ENCODE data around the gene TXNRD2.
A peak's percentile ranks its signal among the peaks of the same experiment; 100 is the strongest.
"Not testable (repeated sequence)": the region's sequence is repeated elsewhere in the genome, so short reads cannot be mapped to it uniquely, and the experiment has no call there.

TXNRD2 gene

DNA sequence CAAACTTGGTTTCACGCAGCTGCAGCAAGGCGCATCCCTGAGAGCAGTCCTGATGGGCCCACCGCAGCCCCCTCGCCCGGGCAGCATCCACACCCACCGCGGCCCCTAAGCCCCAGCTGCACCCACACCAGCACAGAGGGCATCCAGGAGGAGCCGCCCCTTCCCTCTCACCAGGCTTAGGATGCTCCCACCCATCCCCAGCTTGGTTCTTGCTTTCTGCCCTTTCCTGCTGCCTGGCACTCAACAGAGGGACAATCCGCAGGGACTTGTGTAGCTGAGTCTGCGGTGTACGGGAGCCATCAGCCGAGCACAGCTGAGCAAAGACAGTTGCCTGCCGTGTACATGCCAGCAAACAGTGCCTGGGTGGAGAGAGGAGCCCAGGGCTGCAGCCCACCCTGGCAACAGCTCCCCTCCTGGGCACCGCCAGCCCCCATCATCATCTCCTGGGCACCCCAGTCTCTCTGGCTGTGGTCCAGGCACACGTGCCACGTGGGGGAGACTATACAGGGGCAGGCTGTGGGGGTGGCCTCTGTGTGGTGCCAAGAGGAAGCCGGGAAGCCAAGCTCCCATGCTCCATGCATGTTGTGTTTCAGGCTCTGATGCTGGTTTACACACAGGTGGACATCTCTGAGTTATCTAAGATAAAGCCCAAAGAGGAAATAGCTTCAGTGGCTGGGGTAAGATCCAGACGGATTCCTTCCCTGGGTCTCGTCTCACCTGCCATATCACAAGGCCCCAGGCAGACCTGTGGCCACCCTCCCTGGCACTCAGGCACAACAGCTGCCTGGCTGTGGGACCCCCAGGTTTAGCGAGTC, 50.9 kb downstream of the TXNRD2 start:
- DNase-seq (ENCODE audit: low spot score): no peak

GRCh38 chr22:19889951-19890350, 51.7 kb downstream of the TXNRD2 start:
- no peak for DNase-seq (ENCODE audit: low spot score)

DNA sequence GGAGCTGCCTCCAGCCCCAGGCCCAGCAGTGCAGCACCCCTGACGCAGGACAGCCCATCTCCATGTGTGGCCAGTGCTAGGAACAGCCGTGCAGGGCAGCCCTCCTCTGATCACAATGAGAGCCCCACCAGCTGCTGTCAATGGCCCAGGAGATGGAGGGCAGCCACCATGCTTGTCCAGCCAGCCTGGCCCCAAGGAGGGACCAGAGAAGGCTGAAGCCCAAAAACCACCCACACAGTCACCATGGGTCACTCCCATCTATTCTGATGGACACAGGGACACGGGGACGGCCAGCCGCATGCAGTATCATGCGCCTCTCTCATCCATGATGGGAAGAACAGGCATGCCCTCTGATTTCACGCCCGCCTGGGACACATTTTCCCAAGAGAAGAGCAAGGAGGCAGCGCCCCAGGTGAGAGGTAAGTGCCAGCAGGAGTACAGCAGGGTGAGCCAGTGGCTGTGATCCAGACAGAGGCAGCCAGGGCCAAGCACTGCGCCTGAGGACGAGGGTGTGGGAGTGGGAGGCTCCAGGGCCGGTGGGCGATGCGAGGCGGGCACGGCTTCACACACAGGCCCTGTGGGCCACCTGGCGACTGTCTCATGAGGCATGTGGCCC, 53.4 kb downstream of the TXNRD2 start:
- DNase-seq (ENCODE audit: low spot score): no peak

- DNase-seq (ENCODE audit: low spot score): no peak
These were observed 54.2 kb downstream of the TXNRD2 start for GRCh38 chr22:19887256-19887985.

DNA sequence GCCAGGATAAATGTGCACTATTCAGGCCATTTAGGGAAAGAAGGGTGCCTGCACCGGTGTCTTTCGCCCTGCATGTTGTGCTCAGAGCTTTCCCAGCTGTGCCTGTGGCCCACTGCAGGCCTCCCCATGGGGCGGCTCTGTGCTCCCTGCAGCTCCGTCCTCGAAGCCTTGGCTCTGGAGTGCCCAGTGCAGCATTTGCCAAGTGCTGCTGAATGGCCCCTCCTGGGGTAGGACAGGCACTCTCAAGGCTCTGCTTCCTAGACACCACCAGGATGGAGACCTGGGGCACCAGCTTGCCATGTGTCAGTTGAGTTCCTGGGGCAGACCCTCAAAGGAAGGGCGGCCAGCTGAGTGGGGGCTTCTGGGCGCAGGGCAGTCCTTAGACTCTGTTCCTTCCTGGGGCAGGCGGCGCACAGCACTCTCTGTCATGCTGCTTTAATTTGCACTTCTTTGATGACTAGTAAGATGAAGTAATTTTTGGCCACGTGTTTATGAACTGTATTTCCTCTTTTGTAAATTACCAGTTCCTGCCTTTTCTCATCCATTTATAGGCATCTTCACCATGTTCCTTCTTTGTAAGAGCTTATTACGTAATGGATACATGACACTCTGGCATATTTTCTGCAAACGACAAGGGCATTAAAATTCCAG, 54.9 kb downstream of the TXNRD2 start:
- no peak for DNase-seq (ENCODE audit: low spot score)

- DNase-seq (ENCODE audit: low spot score): no peak
These were observed 55.6 kb downstream of the TXNRD2 start for GRCh38 chr22:19885841-19886592.

GRCh38 chr22:19884954-19885751, 56.5 kb downstream of the TXNRD2 start:
- no peak for DNase-seq (ENCODE audit: low spot score)

GRCh38 chr22:19884161-19884953, 57.3 kb downstream of the TXNRD2 start:
- DNase-seq (ENCODE audit: low spot score): no peak

DNA sequence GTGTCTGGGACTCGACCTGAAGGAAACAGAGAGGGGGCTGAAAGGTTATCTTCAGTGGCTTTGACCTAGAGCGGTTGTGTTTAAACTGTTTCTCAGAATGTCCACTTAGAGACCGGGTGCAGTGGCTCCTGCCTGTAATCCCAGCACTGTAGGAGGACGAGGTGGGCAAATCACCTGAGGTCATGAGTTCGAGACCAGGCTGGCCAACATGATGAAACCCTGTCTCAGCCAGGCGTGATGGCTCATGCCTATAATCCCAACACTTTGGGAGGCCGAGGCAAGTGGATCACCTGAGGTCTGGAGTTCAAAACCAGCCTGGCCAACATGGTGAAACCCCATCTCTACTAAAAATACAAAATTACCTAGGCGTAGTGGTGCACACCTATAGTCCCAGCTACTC, 58.2 kb downstream of the TXNRD2 start:
- DNase-seq (ENCODE audit: low spot score): not testable (repeated sequence)

DNA sequence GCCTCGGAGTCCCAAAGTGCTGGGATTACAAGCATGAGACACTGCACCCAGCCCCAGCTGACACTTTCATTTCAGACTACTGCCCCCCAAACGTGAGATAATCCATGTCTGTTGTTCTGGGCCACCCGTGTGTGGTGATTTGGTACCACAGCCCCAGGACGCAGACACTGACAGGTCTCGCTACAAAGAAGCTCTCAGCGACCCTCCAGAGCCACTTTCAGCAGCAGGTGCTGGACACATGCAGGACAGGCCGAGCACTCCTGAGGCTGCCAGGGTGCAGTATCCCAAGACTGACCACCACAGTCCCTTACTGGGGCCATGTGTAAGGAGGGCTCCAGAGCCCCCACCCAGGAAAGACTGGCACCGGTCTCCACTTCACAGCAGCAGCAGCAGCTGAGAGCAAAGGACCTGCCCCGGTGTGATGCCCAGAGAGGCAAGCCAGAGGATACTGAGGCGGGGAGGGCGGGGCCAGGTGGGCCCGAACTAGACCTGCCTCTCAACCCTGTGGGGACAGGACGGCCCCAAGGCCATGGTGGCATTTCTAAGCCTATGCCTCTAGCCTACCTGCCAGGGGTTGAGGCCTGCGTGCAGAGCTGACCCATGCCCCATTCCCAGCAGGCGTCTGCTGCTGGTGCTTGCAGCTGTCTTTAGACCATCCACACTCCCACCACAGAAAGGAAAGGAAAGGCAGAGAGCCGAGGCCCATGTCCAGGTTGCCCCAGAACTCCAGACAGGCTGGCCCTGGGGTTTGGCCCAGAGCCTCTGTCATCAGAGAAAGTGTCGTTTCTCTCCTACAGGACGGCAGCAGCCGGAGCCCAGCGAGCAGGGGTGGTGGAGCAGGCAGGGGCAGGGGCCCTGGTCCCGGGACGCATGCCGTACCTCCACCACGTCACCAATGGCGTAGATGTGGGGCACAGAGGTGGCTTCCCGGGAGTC, 58.9 kb downstream of the TXNRD2 start:
- no peak for DNase-seq (ENCODE audit: low spot score)

GRCh38 chr22:19880786-19881569, 60.6 kb downstream of the TXNRD2 start:
- peak; percentile 81 for DNase-seq (ENCODE audit: low spot score)

GRCh38 chr22:19879992-19880785, 61.4 kb downstream of the TXNRD2 start:
- no peak for DNase-seq (ENCODE audit: low spot score)

DNA sequence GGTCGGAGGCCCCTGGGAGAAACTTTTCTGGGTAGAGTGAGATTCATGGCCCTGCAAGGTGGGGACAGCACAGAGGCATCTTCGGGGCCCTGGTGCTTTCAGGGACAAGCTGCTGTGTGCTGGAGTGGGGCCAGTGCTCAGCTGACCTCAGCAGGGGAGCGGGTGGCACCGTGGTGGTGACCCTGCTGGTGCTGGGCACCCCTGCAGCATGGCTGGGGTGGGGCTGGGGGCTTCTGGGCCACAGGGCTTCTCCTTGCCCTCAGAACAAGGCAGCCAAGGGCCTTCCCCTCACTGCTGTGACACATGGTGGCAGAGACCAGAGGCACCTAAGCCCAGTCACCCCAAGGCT, 62.0 kb downstream of the TXNRD2 start:
- no peak for DNase-seq (ENCODE audit: low spot score)

DNA sequence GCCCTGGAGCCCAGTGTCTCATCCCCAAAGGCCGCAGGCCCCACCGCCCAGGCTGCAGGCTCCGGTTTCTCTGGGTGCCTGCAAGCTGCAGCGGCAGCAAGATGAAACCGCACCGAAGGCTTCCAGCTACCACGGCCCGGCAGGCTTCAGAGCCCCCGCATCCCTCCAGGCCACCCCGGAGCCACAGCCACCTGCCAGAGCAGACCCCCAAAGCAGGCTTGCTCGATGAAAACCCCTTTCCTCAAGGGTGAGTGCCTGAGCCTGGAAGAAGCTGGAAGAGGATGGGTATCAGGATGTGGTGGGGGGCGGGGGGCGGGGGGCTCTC, 62.4 kb downstream of the TXNRD2 start:
- DNase-seq (ENCODE audit: low spot score): no peak

DNA sequence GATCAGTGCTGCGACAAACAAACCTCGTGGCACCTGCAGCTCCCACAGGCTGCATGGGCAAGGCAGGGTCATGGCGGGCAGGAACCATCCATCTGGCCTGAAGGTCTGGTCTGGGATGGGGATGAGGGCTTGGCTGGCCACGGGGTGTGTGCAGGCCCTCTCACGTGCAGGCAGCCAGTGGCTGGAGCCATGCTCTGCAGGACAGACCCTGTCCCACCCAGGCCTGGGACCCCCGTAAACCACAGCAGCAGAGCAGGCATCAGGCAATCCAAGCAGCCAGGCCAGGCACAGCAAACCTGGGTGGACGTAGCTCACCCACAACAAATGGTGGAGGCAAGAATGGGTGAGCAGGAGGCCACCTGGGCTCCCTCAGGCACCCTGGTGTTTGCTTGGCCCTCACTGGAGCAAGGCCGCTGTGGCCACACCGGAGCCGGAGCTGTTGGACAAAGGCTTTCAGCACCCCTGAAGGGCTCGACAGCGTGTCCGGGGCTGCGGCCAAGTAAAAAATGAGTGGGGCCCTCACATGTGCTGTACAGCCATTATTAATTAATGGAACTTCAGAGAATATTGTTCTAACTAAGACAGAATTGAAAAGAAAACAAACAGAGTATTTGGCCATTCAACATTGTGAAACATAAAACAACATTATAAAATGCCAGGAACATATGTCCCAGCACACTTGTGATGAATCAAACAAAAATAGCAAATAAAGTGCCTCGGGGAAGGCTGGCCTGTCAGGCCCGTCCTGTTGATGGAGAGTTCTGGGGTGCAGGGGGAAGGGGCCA, 63.0 kb downstream of the TXNRD2 start:
- DNase-seq (ENCODE audit: low spot score): no peak

DNA sequence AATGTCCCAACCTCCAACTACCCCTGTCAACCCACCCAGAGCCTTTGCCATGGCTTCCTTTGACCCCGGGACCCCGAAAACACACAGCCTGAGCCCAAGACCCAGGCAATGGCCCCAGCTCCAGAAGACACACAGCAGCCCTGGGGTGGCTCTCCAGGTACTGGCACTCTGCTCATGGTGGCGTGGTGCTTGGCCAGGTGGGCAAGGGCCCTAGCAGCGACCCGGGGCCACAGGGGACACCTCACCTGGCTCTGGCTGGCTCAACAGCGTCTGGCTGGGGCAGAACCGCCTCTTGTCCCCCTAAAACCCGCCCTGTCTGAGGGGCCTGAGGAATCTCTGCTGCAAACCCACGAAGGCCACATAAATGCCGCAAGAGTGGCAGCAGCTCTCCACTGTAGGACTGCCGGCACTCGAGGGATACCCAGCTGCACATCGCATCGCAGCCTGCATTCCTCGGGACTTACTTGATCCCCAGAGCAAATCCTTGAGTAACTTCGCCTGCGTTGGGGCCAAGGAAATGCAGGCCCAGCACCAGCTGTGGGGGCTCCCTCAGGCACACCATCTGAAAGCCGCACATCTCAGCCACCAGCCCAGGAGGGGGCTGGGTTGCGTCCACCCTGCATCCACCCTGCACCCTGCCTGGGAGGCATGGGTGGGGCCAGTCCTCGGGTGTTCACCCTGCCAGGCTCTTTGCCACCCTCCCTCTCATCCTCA, 63.8 kb downstream of the TXNRD2 start:
- no peak for DNase-seq (ENCODE audit: low spot score)
